Type B pancreatic cell (in vitro differentiated cells): ENCODE results near the gene DLG1. TPM values are rescaled to one million over a fixed set of nuclear protein-coding genes. Genes with fewer than 3 reads are reported as not detected.

Source experiments
- DNase-seq: peaks from one replicate; pipeline ENCODE4 v3.0.0; 2021; ENCODE audit warnings: mixed read lengths; ENCODE audit not compliant: unreplicated experiment; ENCODE audit errors: extremely low spot score
- H3K27ac Mint-ChIP-seq: 2 replicates; pipeline ENCODE4 v1.8.0; 2021; ENCODE audit warnings: mild to moderate bottlenecking, mixed read lengths
- H3K27me3 Mint-ChIP-seq: 2 replicates; pipeline ENCODE4 v1.8.0; 2021; ENCODE audit warnings: mixed read lengths
- H3K36me3 Mint-ChIP-seq: 2 replicates; pipeline ENCODE4 v1.8.0; 2021; ENCODE audit warnings: mixed read lengths
- H3K4me1 Mint-ChIP-seq: one replicate; pipeline ENCODE4 v1.8.0; 2021; ENCODE audit warnings: mixed read lengths; ENCODE audit not compliant: unreplicated experiment
- H3K4me3 Mint-ChIP-seq: 2 replicates; pipeline ENCODE4 v1.8.0; 2021; ENCODE audit warnings: mild to moderate bottlenecking, mixed read lengths
- H3K9me3 Mint-ChIP-seq: 2 replicates; pipeline ENCODE4 v1.8.0; 2021; ENCODE audit warnings: mixed read lengths
- CTCF ChIP-seq: fragments of 200-600 bp; sonication (generic); conservative IDR thresholded peaks from 2 replicates; pipeline ENCODE4 v1.5.0; 2021; ENCODE audit warnings: antibody characterized with exemption, mild to moderate bottlenecking
- total RNA-seq: library from RNA; stranded (reverse); gene quantifications from 2 replicates; pipeline ENCODE4 v1.2.1, GENCODE V29; 2021; ENCODE audit warnings: low replicate concordance

Gene DLG1
- total RNA-seq, 1 donor from 2014 or later = 95.9 TPM

DNA sequence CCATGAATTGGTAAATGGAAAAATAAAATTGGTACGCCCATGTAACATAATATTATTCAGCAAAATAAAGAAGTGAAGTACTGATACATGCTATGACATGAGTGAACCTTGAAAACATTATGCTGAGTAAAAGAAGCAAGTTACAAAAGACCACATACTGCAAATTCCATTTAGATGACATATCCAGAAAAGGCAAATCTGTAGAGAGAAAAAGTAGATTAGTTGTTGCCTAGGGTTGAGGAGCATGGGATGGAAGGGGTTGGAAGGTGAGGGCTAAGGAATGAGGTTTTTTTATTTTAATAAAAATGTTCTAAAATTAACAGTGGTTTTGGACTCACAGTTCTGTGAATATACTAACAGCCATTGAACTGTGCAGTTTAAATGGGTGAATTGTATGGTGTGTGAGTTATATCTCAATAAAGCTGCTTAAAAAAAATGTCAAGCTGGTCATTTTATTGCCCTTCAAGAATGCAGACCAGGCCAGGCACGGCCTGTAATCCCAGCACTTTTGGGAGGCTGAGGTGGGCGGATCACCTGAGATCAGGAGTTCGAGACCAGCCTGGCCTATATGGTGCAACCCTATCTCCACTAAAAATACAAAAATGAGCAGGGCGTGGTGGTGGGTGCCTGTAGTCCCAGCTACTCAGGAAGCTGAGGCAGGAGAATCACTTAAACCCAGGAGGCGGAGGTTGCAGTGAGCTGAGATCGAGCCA lies 8.1 kb upstream of the DLG1 start:
- no peak for TF ChIP-seq CTCF
- Mint-ChIP-seq H3K27me3 (no peaks in the 10 kb centered on the region), H3K27ac (peak overlapping the region; percentile 15), H3K9me3 (peaks cover 4% of the 10 kb centered on the region), H3K36me3 (no peaks in the 10 kb centered on the region), H3K4me1 (peaks cover 28% of the 10 kb centered on the region), H3K4me3 (no peak overlapping the region)
- no peak for DNase-seq

GRCh38 chr3:197305854-197306253 lies 7.4 kb upstream of the DLG1 start:
- DNase-seq = no peak
- no peaks in the 10 kb centered on the region for H3K27me3 Mint-ChIP-seq
- H3K36me3 Mint-ChIP-seq = no peaks in the 10 kb centered on the region
- no peak overlapping the region for H3K27ac Mint-ChIP-seq
- H3K4me1 Mint-ChIP-seq = peaks cover 28% of the 10 kb centered on the region
- no peak overlapping the region for H3K4me3 Mint-ChIP-seq
- TF ChIP-seq CTCF = no peak
- peaks cover 4% of the 10 kb centered on the region for H3K9me3 Mint-ChIP-seq

GRCh38 chr3:197303452-197303851 lies 5.0 kb upstream of the DLG1 start:
- H3K4me1 Mint-ChIP-seq = peaks cover 15% of the 10 kb centered on the region

GRCh38 chr3:197302696-197303341 lies 4.4 kb upstream of the DLG1 start:
- H3K4me3 Mint-ChIP-seq = peak overlapping the region; percentile 35
- H3K4me1 Mint-ChIP-seq = peaks cover 13% of the 10 kb centered on the region
- H3K9me3 Mint-ChIP-seq = peaks cover 4% of the 10 kb centered on the region
- no peaks in the 10 kb centered on the region for H3K36me3 Mint-ChIP-seq
- TF ChIP-seq CTCF = no peak
- H3K27me3 Mint-ChIP-seq = no peaks in the 10 kb centered on the region
- peak overlapping the region; percentile 29 for H3K27ac Mint-ChIP-seq
- no peak for DNase-seq

More at GRCh38 chr3:197303452-197303851, 5.0 kb upstream of the DLG1 start:
- Mint-ChIP-seq H3K27me3 (no peaks in the 10 kb centered on the region), H3K9me3 (peaks cover 4% of the 10 kb centered on the region), H3K4me3 (no peak overlapping the region), H3K27ac (no peak overlapping the region), H3K36me3 (no peaks in the 10 kb centered on the region)
- no peak for TF ChIP-seq CTCF
- DNase-seq = no peak

DNA sequence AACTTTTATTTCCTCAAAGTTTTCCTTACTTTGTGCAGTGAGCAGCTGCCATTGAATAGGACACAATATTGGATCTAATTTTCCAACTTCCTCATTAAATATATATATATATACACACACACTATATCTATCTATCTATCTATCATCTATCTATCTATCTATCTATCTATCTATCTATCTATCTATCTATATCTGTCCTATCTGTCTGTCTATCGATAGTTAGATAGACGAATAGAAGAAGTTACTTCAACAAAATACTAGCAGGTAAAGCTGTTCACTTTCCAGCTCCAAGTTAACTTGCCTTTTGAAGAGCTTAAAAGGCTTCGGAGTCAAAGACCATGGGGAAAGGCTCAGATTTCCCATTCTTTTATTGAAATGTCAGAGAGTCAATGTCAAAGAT lies 3.6 kb upstream of the DLG1 start:
- no peak overlapping the region for H3K4me3 Mint-ChIP-seq
- no peak for TF ChIP-seq CTCF
- no peaks in the 10 kb centered on the region for H3K36me3 Mint-ChIP-seq
- DNase-seq = no peak
- no peaks in the 10 kb centered on the region for H3K27me3 Mint-ChIP-seq
- peaks cover 13% of the 10 kb centered on the region for H3K4me1 Mint-ChIP-seq
- H3K27ac Mint-ChIP-seq = no peak overlapping the region
- peaks cover 4% of the 10 kb centered on the region for H3K9me3 Mint-ChIP-seq
